ENCODE measurements around the gene NRF1.
A peak's percentile ranks its signal among the peaks of the same experiment; 100 is the strongest.
"Not testable (repeated sequence)": the region's sequence is repeated elsewhere in the genome, so short reads cannot be mapped to it uniquely, and the experiment has no call there.

Gene NRF1

GRCh38 chr7:129607471-129608120 lies 3.9 kb upstream of the NRF1 start:
- no peak for DNase-seq

- no peak for DNase-seq
Observed at GRCh38 chr7:129609666-129610065, 1.9 kb upstream of the NRF1 start.

GRCh38 chr7:129610709-129611245 lies 743 bp upstream of the NRF1 start:
- no peak for DNase-seq

- peak; percentile 18 for DNase-seq
Observed at GRCh38 chr7:129612112-129613015, 844 bp downstream of the NRF1 start.

GRCh38 chr7:129613016-129613337 lies 1.5 kb downstream of the NRF1 start:
- no peak for DNase-seq

- no peak for DNase-seq
Observed at GRCh38 chr7:129615018-129615417, 3.5 kb downstream of the NRF1 start.

GRCh38 chr7:129616530-129616929 lies 5.0 kb downstream of the NRF1 start:
- DNase-seq: no peak

- no peak for DNase-seq
Observed at GRCh38 chr7:129617178-129617577, 5.7 kb downstream of the NRF1 start.

- no peak for DNase-seq
Observed at GRCh38 chr7:129617652-129618051, 6.1 kb downstream of the NRF1 start.

GRCh38 chr7:129626896-129627295 lies 15.4 kb downstream of the NRF1 start:
- no peak for DNase-seq

GRCh38 chr7:129630341-129630740 lies 18.8 kb downstream of the NRF1 start:
- DNase-seq: no peak

- no peak for DNase-seq
Observed at GRCh38 chr7:129634361-129635034, 23.0 kb downstream of the NRF1 start.

- peak; percentile 63 for DNase-seq
Observed at GRCh38 chr7:129635300-129636029, 23.9 kb downstream of the NRF1 start.

GRCh38 chr7:129636030-129636550 lies 24.6 kb downstream of the NRF1 start:
- DNase-seq: not testable (repeated sequence)

GRCh38 chr7:129636641-129637040 lies 25.1 kb downstream of the NRF1 start:
- DNase-seq: no peak

GRCh38 chr7:129640400-129640799 lies 28.9 kb downstream of the NRF1 start:
- no peak for DNase-seq

GRCh38 chr7:129642871-129643549 lies 31.5 kb downstream of the NRF1 start:
- DNase-seq: no peak

GRCh38 chr7:129643550-129644170 lies 32.1 kb downstream of the NRF1 start:
- DNase-seq: no peak

- peak; percentile 47 for DNase-seq
Observed at GRCh38 chr7:129644634-129645230, 33.2 kb downstream of the NRF1 start.

GRCh38 chr7:129646369-129647021 lies 35.0 kb downstream of the NRF1 start:
- no peak for DNase-seq
